SKM-1 (cell line): Measurements from ENCODE around the gene PDPK1.
"Not testable (repeated sequence)": the region's sequence is repeated elsewhere in the genome, so short reads cannot be mapped to it uniquely, and the experiment has no call there.

ENCODE experiments used
- DNase-seq: peaks from one replicate; lab custom pipeline; 2025; ENCODE audit not compliant: unreplicated experiment; lab: John Stamatoyannopoulos, UW

The PDPK1 gene

DNA sequence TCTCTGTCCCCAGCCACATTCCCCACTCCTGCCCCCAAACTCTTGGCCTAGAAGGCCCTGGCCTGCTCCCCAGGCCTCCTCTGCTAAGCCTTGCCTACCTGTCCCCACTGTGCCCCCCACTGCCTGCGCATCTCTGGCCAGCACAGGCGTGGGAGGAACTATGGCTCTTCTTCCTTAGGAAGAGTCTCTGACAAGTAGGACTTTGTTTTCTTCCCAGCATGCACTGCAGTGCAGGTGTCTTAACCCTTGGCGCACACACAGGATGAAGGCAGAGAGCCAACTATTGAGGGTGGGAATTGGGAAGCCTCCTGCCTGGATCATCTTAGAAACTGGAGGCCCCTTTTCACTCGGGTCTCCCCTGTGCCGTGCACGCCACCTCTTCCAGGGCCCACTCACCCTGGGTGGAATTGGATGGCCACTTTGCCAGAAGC, 14.0 kb upstream of the PDPK1 start:
- DNase-seq: no peak

DNA sequence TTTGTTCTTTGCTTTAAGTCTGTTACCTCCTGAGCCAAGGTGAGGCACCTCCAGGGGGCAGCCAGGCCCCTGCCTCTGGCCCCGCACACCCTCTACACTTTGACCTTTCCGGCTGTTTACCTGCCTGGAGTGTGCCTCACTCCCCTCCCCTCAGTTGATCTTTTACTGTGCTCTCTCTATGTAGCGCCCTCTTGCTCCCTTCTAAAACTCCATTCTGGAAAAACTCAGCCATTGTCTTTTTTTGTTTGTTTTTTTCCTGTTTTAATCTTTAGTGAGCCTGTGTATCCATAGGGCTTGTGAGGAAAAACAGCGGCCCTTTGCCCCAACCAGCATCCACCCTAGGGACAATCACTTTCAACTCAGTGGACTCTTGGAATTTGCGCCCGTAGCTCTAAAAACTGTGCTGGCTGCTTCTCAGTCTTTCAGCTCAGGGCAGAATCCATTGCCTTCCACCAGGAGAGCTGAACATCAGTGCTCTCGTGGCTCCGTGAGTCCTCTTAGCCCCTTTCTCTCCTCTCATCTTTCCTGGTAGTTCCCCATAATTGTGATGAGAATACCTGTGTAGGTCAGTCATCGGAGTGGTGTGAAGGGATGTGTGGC, 13.4 kb upstream of the PDPK1 start:
- DNase-seq: no peak

- DNase-seq: no peak
These were observed 11.7 kb upstream of the PDPK1 start for GRCh38 chr16:2526135-2526534.

- no peak for DNase-seq
These were observed 10.6 kb upstream of the PDPK1 start for GRCh38 chr16:2527071-2527783.

GRCh38 chr16:2527784-2528100, 10.1 kb upstream of the PDPK1 start:
- DNase-seq: no peak

- no peak for DNase-seq
These were observed 9.4 kb upstream of the PDPK1 start for GRCh38 chr16:2528161-2529060.

- DNase-seq: no peak
These were observed 8.5 kb upstream of the PDPK1 start for GRCh38 chr16:2529061-2529931.

- no peak for DNase-seq
These were observed 7.7 kb upstream of the PDPK1 start for GRCh38 chr16:2529961-2530628.

GRCh38 chr16:2530629-2531318, 7.0 kb upstream of the PDPK1 start:
- DNase-seq: no peak

- no peak for DNase-seq
These were observed 6.5 kb upstream of the PDPK1 start, which contains the start of gene CEMP1 for GRCh38 chr16:2531371-2531695. CEMP1 (minus strand) TSS chr16:2531408; CDS start chr16:2531073, 335 bp downstream.

DNA sequence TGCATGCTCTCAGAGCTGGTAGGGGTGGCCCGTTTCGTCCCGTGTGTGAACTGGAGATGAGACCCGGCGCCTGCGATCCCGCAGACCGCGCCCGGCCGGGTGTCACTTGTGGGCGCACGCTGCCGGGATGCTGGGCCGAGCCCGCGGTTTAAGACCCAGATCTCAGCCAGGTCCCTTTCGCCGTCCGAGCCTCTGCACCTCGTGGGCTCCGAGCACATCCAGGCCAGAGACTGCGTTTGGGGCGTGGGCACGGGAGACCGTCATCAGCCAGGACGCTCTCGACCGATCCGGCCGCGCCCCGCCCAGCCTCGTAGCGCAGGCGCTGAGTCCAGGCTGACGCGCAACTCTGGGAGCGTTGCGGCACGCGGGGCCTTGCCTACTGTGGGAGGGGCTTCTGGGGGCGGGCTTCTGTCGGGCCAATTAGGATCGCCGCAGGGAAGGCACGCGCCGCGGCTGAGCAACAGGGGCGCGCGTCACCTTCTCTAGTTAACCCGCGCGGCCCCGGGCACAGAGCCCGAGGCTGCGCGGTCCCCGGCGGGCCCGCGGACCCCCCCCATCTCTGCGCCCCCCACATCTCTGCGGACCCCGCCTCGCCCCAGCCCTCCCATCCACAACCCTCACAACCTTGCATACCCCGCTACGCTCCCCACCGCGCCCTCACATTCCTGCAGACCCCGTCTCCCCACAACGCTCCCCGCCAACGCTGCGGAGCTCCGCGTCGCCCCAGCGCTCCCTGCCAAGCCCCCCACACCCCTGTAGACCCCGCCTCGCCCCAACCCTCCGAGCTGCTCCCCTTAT, 5.9 kb upstream of the PDPK1 start:
- peak; percentile 93 for DNase-seq

GRCh38 chr16:2532494-2533141, 5.2 kb upstream of the PDPK1 start:
- DNase-seq: no peak

DNA sequence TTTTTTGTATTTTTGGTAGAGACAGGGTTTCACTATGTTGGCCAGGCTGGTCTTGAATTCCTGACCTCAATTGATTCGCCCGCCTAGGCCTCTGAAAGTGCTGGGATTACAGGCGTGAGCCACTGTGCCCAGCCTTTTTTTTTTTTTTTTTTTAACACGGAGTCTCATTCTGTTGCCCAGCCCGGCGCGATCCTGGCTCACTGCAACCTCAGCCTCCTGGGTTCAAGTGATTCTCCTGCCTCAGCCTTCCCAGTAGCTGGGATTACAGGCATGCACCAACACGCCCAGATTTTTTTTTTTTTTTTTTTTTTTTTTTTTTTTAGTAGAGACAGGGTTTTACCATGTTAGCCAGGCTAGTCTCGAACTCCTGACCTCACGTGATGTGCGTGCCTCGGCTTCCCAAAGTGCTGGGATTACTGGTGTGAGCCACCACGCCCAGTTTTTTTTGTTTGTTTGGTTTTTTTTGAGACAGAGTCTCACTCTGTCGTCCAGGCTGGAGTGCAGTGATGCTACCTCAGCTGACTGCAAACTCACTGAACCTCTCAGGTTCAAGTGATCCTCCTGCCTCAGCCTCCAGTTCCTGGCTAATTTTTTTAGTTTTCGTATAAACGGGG, 4.6 kb upstream of the PDPK1 start:
- DNase-seq: not testable (repeated sequence)

DNA sequence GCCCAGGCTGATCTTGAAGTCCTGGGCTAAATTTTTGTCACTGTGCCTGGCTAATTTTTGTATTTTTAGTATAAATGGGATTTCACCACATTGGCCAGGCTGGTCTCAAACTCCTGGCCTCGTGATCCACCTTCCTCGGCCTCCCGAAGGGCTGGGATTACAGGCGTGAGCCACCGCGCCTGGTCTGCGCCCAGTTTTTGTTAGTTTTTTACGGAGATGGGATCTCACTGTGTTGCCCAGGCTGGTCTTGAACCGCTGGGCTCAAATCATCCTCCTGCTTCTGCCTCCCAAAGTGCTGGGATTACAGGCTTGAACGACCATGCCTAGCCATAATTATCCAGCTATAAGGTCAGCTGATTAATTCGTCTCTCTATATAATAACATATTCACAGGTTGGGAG, 3.9 kb upstream of the PDPK1 start:
- no peak for DNase-seq

DNA sequence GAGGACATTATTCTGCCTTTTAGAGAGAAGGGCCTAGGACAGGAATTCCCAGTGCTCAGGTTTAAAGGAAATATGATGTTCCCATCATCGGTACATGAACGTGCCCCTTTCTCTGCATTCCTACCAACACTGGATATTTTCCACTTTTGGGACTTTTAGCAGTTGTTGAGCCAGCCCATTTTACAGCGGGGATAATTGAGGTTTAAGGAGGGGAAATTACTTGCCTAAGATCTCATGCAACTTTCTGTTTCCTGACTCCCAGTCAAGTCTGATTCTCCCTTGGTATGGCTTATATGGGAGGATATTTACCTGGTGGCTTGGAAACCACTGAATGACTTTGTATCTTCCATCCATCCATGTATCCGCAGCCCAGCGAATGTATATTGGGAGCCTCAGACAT, 3.5 kb upstream of the PDPK1 start:
- not testable (repeated sequence) for DNase-seq

- no peak for DNase-seq
These were observed 2.2 kb upstream of the PDPK1 start for GRCh38 chr16:2535625-2536013.

DNA sequence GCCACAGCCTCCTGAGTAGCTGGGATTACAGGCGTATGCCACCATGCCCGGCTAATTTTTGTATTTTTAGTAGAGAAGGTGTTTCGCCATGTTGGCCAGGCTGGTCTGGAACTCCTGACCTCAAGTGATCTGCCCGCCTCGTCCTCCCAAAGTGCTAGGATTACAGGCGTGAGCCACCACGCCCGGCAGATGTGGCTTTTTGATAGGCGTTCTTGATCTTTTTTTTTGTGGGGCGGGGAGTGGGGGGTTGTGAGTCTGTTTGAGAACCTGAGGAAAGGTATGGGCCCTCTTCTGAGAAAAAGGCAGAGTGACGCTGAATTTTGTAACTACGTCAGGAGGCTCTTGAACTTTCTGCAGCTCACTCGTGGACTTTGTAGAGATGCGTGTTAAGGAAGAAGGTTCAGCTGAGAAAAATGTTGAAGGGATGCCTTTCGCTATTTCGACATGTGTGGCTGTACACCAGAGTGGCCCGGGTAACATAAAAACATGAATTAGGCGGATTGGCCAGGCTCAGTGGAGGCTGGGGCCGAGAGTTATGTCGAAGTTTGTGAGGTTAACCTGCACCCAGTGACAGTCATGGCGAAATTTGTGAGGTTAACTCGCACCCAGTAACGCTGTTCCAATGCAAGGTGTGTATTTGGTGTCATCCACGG, 1.5 kb downstream of the PDPK1 start:
- not testable (repeated sequence) for DNase-seq
